Activated CD8-positive, alpha-beta T cell treated with anti-CD3 and anti-CD28 coated beads, Interleukin-2, amount 10 ng/mL, durations not matched to agents 7 days and 5 days (primary cell): ENCODE data around the gene ETV1. TPM values are rescaled to one million over a fixed set of nuclear protein-coding genes. Genes with fewer than 3 reads are reported as not detected.

Source experiments
- ATAC-seq: fragments of 150-1000 bp; cut with Tn5 transposase; one replicate; pipeline ENCODE4 v1.10.0; 2021; ENCODE audit warnings: moderate library complexity
- CTCF ChIA-PET: fragments of 350-600 bp; sonication (Branson Sonifier 250); formaldehyde crosslinking; loops from one replicate; lab custom pipeline; 2021; ENCODE audit warnings: antibody characterized with exemption; lab: Charles Lee
- POLR2A ChIA-PET: fragments of 350-600 bp; sonication (Branson Sonifier 250); formaldehyde crosslinking; loops from one replicate; lab custom pipeline; 2021; ENCODE audit warnings: antibody characterized with exemption; lab: Charles Lee
- DNase-seq: peaks from one replicate; pipeline ENCODE4 v3.0.0-alpha.2; 2020
- H3K27ac Mint-ChIP-seq: one replicate; pipeline ENCODE4 v1.8.0; 2021; ENCODE audit warnings: mild to moderate bottlenecking, mixed read lengths
- H3K27me3 Mint-ChIP-seq: one replicate; pipeline ENCODE4 v1.8.0; 2021; ENCODE audit warnings: low read depth, mixed read lengths
- H3K36me3 Mint-ChIP-seq: one replicate; pipeline ENCODE4 v1.8.0; 2021; ENCODE audit warnings: low read depth, mixed read lengths
- H3K4me1 Mint-ChIP-seq: one replicate; pipeline ENCODE4 v1.8.0; 2021; ENCODE audit warnings: low read depth, mixed read lengths
- H3K4me3 Mint-ChIP-seq: one replicate; pipeline ENCODE4 v1.8.0; 2021; ENCODE audit warnings: mild to moderate bottlenecking, mixed read lengths
- H3K9me3 Mint-ChIP-seq: one replicate; pipeline ENCODE4 v1.8.0; 2022; ENCODE audit warnings: mixed read lengths; ENCODE audit not compliant: insufficient read depth
- total RNA-seq, 2 experiments: library from RNA; stranded (reverse); gene quantifications; one replicate each; pipeline ENCODE4 v1.2.3, GENCODE V29; 2021

Gene ETV1
- total RNA-seq, 2 experiments from 2014 or later, result 0.31 TPM; not detected in 1

DNA sequence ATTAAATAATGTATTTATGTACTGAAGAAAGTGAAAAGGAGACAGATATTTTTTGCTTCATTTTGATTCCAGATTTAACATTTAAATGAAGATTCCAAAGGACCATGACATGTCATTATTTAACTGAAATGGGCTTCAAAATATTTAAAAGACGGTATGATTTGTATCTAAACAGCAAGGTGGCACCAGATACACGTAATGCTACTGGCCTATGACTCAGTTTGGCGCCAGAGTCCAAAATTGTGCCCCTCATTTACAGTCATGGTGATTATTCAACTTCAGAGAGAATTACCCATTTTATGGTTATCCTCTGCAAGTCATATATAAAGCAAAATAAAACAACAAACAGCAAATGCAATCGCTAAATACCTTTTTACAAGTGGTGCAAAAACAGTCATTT lies 94.5 kb downstream of the ETV1 start:
- no peaks in the 10 kb centered on the region for H3K9me3 Mint-ChIP-seq
- POLR2A ChIA-PET, result no interaction called here

GRCh38 chr7:13894377-13894776 lies 95.1 kb downstream of the ETV1 start:
- DNase-seq (no peak), ATAC-seq (no peak)
- Mint-ChIP-seq H3K4me1 (no peaks in the 10 kb centered on the region), H3K4me3 (no peak overlapping the region), H3K27ac (no peak overlapping the region), H3K9me3 (no peaks in the 10 kb centered on the region), H3K27me3 (no peaks in the 10 kb centered on the region), H3K36me3 (no peaks in the 10 kb centered on the region)
- ChIA-PET POLR2A (no interaction called here), CTCF (no interaction called here)

More for the DNA sequence above, 94.5 kb downstream of the ETV1 start:
- Mint-ChIP-seq H3K36me3 (no peaks in the 10 kb centered on the region), H3K4me3 (no peak overlapping the region), H3K27me3 (no peaks in the 10 kb centered on the region), H3K27ac (no peak overlapping the region), H3K4me1 (no peaks in the 10 kb centered on the region)
- CTCF ChIA-PET, result no interaction called here
- DNase-seq, result no peak
- no peak for ATAC-seq

DNA sequence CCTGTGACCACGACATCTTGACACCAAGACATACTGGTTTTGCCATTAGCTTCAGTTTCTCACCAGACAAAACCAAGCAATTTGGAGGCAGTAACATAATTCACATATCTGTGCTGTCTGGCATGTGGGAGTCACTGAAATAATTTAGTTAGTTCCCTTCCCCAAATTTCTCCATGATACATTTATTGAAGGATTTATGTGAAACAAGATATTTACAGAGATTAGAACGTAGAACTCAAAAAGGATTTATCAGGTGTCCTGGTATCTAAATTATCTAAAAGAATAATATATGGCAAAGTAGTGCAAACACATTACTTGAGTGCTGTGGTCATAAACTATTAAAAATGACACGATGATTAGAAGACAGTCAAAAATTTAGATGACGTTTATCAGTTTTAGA lies 98.7 kb downstream of the ETV1 start:
- no peak for DNase-seq
- no peak overlapping the region for H3K4me3 Mint-ChIP-seq
- no peak overlapping the region for H3K27ac Mint-ChIP-seq
- ATAC-seq, result no peak
- H3K36me3 Mint-ChIP-seq, result no peaks in the 10 kb centered on the region
- H3K27me3 Mint-ChIP-seq, result no peaks in the 10 kb centered on the region
- ChIA-PET CTCF (no interaction called here), POLR2A (no interaction called here)
- H3K4me1 Mint-ChIP-seq, result no peaks in the 10 kb centered on the region
- no peaks in the 10 kb centered on the region for H3K9me3 Mint-ChIP-seq

DNA sequence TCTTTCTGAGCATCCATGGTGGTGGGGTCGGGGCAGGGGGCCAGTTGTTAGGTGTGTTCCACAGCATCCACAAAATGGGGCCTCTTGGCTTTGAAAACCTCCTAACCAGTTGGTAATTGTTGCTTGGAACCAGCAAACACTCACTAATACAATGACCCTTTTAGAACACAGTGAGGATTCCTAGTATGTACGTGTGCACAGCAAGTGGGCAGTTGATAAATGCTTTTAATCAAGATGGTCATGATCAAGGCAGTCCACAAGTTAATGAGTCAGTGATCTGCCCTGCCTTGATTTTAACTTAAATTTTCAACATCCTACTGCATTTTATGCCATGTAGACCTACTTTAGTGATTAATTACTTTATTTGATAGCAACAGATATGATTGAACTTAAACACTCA lies 103.1 kb downstream of the ETV1 start:
- Mint-ChIP-seq H3K36me3 (no peaks in the 10 kb centered on the region), H3K27ac (no peak overlapping the region), H3K27me3 (no peaks in the 10 kb centered on the region), H3K9me3 (no peaks in the 10 kb centered on the region), H3K4me1 (no peaks in the 10 kb centered on the region), H3K4me3 (no peak overlapping the region)
- no peak for DNase-seq
- POLR2A ChIA-PET, result no interaction called here
- CTCF ChIA-PET, result no interaction called here
- no peak for ATAC-seq

DNA sequence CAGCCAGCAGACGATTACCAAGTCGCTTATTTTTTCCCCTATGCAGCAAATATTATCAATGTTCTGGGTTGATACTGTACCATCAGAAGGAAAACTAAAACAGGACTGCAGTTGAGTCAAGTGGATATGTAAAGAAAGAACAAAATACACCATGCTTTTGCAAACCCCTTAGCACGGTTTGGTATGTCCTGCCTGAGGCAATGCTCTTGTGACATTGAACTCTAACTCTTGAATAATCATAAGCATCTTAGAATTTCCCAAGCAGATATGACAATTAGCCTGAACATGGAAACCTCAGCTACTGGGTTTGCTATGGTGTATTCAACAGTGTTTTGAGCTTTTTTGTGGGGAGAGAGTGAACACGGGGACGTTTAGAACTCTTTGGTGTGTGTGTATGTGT lies 107.4 kb downstream of the ETV1 start:
- no peaks in the 10 kb centered on the region for H3K9me3 Mint-ChIP-seq
- no peak overlapping the region for H3K4me3 Mint-ChIP-seq
- ATAC-seq (no peak), DNase-seq (no peak)
- no peaks in the 10 kb centered on the region for H3K27me3 Mint-ChIP-seq
- no peaks in the 10 kb centered on the region for H3K36me3 Mint-ChIP-seq
- no peaks in the 10 kb centered on the region for H3K4me1 Mint-ChIP-seq
- ChIA-PET POLR2A (no interaction called here), CTCF (no interaction called here)
- H3K27ac Mint-ChIP-seq, result no peak overlapping the region

- POLR2A ChIA-PET, result no interaction called here
- H3K27me3 Mint-ChIP-seq, result no peaks in the 10 kb centered on the region
- no peaks in the 10 kb centered on the region for H3K9me3 Mint-ChIP-seq
- no peak overlapping the region for H3K27ac Mint-ChIP-seq
- ATAC-seq (no peak), DNase-seq (no peak)
- no peaks in the 10 kb centered on the region for H3K36me3 Mint-ChIP-seq
- no peak overlapping the region for H3K4me3 Mint-ChIP-seq
- CTCF ChIA-PET, result no interaction called here
- no peaks in the 10 kb centered on the region for H3K4me1 Mint-ChIP-seq
Observed at GRCh38 chr7:13880789-13881188, 108.7 kb downstream of the ETV1 start.

GRCh38 chr7:13879994-13880686 lies 109.3 kb downstream of the ETV1 start:
- Mint-ChIP-seq H3K9me3 (no peaks in the 10 kb centered on the region), H3K27ac (no peak overlapping the region), H3K36me3 (no peaks in the 10 kb centered on the region), H3K4me3 (no peak overlapping the region), H3K4me1 (no peaks in the 10 kb centered on the region), H3K27me3 (no peaks in the 10 kb centered on the region)
- POLR2A ChIA-PET, result no interaction called here
- CTCF ChIA-PET, result no interaction called here
- DNase-seq (no peak), ATAC-seq (no peak)

GRCh38 chr7:13879143-13879542 lies 110.3 kb downstream of the ETV1 start:
- H3K27ac Mint-ChIP-seq, result no peak overlapping the region
- no peaks in the 10 kb centered on the region for H3K36me3 Mint-ChIP-seq
- H3K27me3 Mint-ChIP-seq, result no peaks in the 10 kb centered on the region
- no peaks in the 10 kb centered on the region for H3K9me3 Mint-ChIP-seq
- no peak for ATAC-seq
- no peak overlapping the region for H3K4me3 Mint-ChIP-seq
- H3K4me1 Mint-ChIP-seq, result no peaks in the 10 kb centered on the region
- no peak for DNase-seq
- ChIA-PET POLR2A (no interaction called here), CTCF (interaction anchor here (1.1 kb wide), 1 partner anchor 9 kb away, joined by 3 read pairs; no protein-coding TSS in a partner anchor)

DNA sequence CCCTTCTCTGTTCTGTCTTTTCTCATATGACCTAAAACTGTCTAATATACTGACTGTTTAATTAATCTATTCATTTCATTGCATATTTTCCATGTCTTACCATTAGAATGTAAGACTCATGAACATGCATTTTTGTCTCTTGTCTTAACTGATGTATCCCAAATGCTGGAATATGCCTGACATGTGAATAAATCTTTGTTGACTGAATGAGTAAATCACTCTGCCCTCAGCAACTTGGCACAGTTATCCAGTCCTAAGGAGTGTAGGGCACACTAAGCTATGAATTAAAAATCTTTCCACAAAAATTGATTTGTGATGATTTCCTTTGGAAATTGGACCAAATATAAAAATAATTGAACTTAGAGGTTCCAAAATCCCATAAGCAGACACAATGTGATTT lies 111.3 kb downstream of the ETV1 start:
- POLR2A ChIA-PET, result no interaction called here
- Mint-ChIP-seq H3K27ac (no peak overlapping the region), H3K4me1 (no peaks in the 10 kb centered on the region), H3K9me3 (no peaks in the 10 kb centered on the region), H3K36me3 (no peaks in the 10 kb centered on the region), H3K27me3 (no peaks in the 10 kb centered on the region), H3K4me3 (no peak overlapping the region)
- CTCF ChIA-PET, result interaction anchor here (0.8 kb wide), 1 partner anchor 214 kb away, joined by 3 read pairs; no protein-coding TSS in a partner anchor
- DNase-seq (no peak), ATAC-seq (no peak)

GRCh38 chr7:13875496-13876074 lies 113.9 kb downstream of the ETV1 start:
- H3K27me3 Mint-ChIP-seq, result no peaks in the 10 kb centered on the region
- DNase-seq, result no peak
- CTCF ChIA-PET, result no interaction called here
- no peaks in the 10 kb centered on the region for H3K36me3 Mint-ChIP-seq
- POLR2A ChIA-PET, result no interaction called here
- H3K27ac Mint-ChIP-seq, result no peak overlapping the region
- no peaks in the 10 kb centered on the region for H3K4me1 Mint-ChIP-seq
- no peaks in the 10 kb centered on the region for H3K9me3 Mint-ChIP-seq
- no peak overlapping the region for H3K4me3 Mint-ChIP-seq
- no peak for ATAC-seq

GRCh38 chr7:13874783-13875182 lies 114.7 kb downstream of the ETV1 start:
- H3K27ac Mint-ChIP-seq, result no peak overlapping the region
- POLR2A ChIA-PET, result no interaction called here
- CTCF ChIA-PET, result no interaction called here
- ATAC-seq (no peak), DNase-seq (no peak)
- H3K4me3 Mint-ChIP-seq, result no peak overlapping the region
- H3K36me3 Mint-ChIP-seq, result no peaks in the 10 kb centered on the region
- H3K4me1 Mint-ChIP-seq, result no peaks in the 10 kb centered on the region
- H3K27me3 Mint-ChIP-seq, result no peaks in the 10 kb centered on the region
- no peaks in the 10 kb centered on the region for H3K9me3 Mint-ChIP-seq

- POLR2A ChIA-PET, result no interaction called here
- Mint-ChIP-seq H3K9me3 (no peaks in the 10 kb centered on the region), H3K4me1 (no peaks in the 10 kb centered on the region), H3K27ac (no peak overlapping the region), H3K27me3 (no peaks in the 10 kb centered on the region), H3K4me3 (no peak overlapping the region), H3K36me3 (no peaks in the 10 kb centered on the region)
- CTCF ChIA-PET, result no interaction called here
- DNase-seq (no peak), ATAC-seq (no peak)
Observed at GRCh38 chr7:13872709-13873108, 116.8 kb downstream of the ETV1 start.
